Neural progenitor cell (in vitro differentiated cells): ENCODE results near the gene TEKTIP1. TPM values are rescaled to one million over a fixed set of nuclear protein-coding genes. Genes with fewer than 3 reads are reported as not detected.

ENCODE experiments used
- DNase-seq: peaks from one replicate; pipeline ENCODE4 v3.0.0-alpha.2; 2016; ENCODE audit warnings: low spot score
- H2AFZ ChIP-seq: fragments of 200-600 bp; sonication (generic); replicated peaks from 2 replicates; pipeline ENCODE4 v1.6.1; 2016; ENCODE audit warnings: antibody characterized with exemption
- H3F3A ChIP-seq: fragments of 200-600 bp; sonication (generic); 2 replicates; pipeline ENCODE4 v1.6.1; 2016; ENCODE audit warnings: antibody characterized with exemption, low read depth
- H3K27ac ChIP-seq: fragments of 200-600 bp; sonication (generic); 2 replicates; pipeline ENCODE4 v1.5.1; 2016; ENCODE audit warnings: mild to moderate bottlenecking
- H3K27me3 ChIP-seq: fragments of 200-600 bp; sonication (generic); 2 replicates; pipeline ENCODE4 v1.6.1; 2016; ENCODE audit warnings: mild to moderate bottlenecking, moderate library complexity
- H3K36me3 ChIP-seq: fragments of 200-600 bp; sonication (generic); 2 replicates; pipeline ENCODE4 v1.5.1; 2016
- H3K4me1 ChIP-seq: fragments of 200-600 bp; sonication (generic); 2 replicates; pipeline ENCODE4 v1.6.1; 2016; ENCODE audit warnings: mixed run types
- H3K4me2 ChIP-seq: fragments of 200-600 bp; sonication (generic); 2 replicates; pipeline ENCODE4 v1.6.1; 2016
- H3K4me3 ChIP-seq: fragments of 200-600 bp; sonication (generic); 2 replicates; pipeline ENCODE4 v1.5.1; 2016
- H3K79me2 ChIP-seq: fragments of 200-600 bp; sonication (generic); 2 replicates; pipeline ENCODE4 v1.6.1; 2016; ENCODE audit warnings: low read depth
- H3K9ac ChIP-seq: fragments of 200-600 bp; sonication (generic); 2 replicates; pipeline ENCODE4 v1.6.1; 2016
- H3K9me3 ChIP-seq: fragments of 200-600 bp; sonication (generic); 2 replicates; pipeline ENCODE4 v1.5.1; 2016; ENCODE audit warnings: low read depth
- H4K20me1 ChIP-seq: fragments of 200-600 bp; sonication (generic); 2 replicates; pipeline ENCODE4 v1.6.1; 2016; ENCODE audit warnings: low read depth
- H3K27ac Mint-ChIP-seq: 3 replicates; pipeline ENCODE4 v1.8.0; 2021; ENCODE audit warnings: mixed read lengths
- H3K27me3 Mint-ChIP-seq: 2 replicates; pipeline ENCODE4 v1.8.0; 2022; ENCODE audit warnings: low read depth, mild to moderate bottlenecking, inconsistent platforms, moderate library complexity, mixed read lengths; ENCODE audit not compliant: insufficient read depth
- H3K36me3 Mint-ChIP-seq: 3 replicates; pipeline ENCODE4 v1.8.0; 2021; ENCODE audit warnings: mixed read lengths
- H3K4me1 Mint-ChIP-seq: 3 replicates; pipeline ENCODE4 v1.8.0; 2021; ENCODE audit warnings: mixed read lengths
- H3K4me3 Mint-ChIP-seq: 3 replicates; pipeline ENCODE4 v1.8.0; 2021; ENCODE audit warnings: mild to moderate bottlenecking, moderate library complexity, mixed read lengths
- H3K9me3 Mint-ChIP-seq: 3 replicates; pipeline ENCODE4 v1.8.0; 2020; ENCODE audit warnings: mixed read lengths
- EZH2 ChIP-seq: fragments of 200-600 bp; sonication (generic); IDR thresholded peaks from 2 replicates; pipeline ENCODE4 v1.6.1; 2017; ENCODE audit warnings: antibody characterized with exemption, mild to moderate bottlenecking, moderate library complexity
- EZH2phosphoT487 ChIP-seq: fragments of 200-600 bp; sonication (generic); IDR thresholded peaks from 2 replicates; pipeline ENCODE4 v1.6.1; 2017; ENCODE audit warnings: antibody characterized with exemption
- total RNA-seq: library from RNA; depleted of rRNA; stranded (reverse); fragments of >200 nt; gene quantifications from 2 replicates; pipeline ENCODE4 v1.2.3, GENCODE V29; 2015; ENCODE audit warnings: low replicate concordance
- TF ChIP-seq, protein P1 (sequence below): fragments of 200-600 bp; sonication (generic); IDR thresholded peaks from 2 replicates; pipeline ENCODE4 v1.5.1; 2017; ENCODE audit warnings: antibody characterized with exemption, mild to moderate bottlenecking

TEKTIP1 gene
- total RNA-seq, 1 donor from 2014 or later, result not detected

DNA sequence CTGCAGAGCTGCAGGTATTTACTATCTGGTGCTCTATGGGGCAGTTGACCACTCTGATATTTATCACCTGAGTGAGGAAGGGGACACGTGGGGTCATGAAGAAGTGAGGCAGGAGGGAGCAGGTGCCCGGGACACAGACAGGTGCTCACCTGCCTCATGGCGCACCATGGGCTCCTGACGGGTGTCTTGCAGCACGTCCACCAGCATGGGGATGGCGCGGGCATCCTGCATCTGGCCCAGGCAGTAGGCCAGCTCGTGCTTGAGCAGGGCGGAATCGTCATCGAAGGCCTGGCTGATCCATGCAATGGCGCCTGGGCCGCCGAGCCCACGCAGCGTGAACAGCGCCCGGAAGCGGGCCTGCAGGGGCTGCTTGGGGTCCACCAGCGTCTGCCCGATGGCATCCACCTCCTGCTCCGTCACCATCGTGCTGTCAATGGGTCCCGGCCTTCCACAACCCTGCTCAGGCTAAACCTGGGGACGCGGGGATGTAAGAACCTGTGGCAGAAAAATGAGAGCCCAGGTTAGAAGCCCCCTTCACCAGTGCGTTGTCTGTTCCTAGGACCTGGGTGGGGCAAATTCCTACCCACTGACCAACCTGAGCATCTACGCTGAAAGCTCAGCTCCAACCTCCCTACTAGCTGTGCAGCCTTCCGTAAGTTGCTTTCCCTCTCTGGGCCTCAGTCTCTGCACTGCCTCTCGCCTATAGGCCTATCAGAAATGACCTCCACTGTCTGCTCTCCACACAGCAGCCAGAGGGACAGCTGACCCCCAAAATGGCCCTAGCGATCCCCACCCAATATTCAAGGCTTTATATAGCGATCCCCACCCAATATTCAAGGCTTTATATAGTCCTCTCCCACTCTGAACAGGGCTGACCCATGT, 42.3 kb upstream of the TEKTIP1 start:
- no peaks in the 10 kb centered on the region for H3K9me3 ChIP-seq
- peaks cover 27% of the 10 kb centered on the region for H3K79me2 ChIP-seq
- Mint-ChIP-seq H3K9me3 (no peaks in the 10 kb centered on the region), H3K36me3 (peaks cover 14% of the 10 kb centered on the region), H3K27ac (no peak overlapping the region), H3K4me3 (no peak overlapping the region), H3K27me3 (no peaks in the 10 kb centered on the region), H3K4me1 (peaks cover 13% of the 10 kb centered on the region)
- H3K27me3 ChIP-seq, result no peaks in the 10 kb centered on the region
- H3K27ac ChIP-seq, result no peak overlapping the region
- H3F3A ChIP-seq, result no peaks in the 10 kb centered on the region
- H2AFZ ChIP-seq, result no peak overlapping the region
- TF ChIP-seq EZH2phosphoT487 (no peak), EZH2 (no peak)
- TF ChIP-seq, protein P1, sequence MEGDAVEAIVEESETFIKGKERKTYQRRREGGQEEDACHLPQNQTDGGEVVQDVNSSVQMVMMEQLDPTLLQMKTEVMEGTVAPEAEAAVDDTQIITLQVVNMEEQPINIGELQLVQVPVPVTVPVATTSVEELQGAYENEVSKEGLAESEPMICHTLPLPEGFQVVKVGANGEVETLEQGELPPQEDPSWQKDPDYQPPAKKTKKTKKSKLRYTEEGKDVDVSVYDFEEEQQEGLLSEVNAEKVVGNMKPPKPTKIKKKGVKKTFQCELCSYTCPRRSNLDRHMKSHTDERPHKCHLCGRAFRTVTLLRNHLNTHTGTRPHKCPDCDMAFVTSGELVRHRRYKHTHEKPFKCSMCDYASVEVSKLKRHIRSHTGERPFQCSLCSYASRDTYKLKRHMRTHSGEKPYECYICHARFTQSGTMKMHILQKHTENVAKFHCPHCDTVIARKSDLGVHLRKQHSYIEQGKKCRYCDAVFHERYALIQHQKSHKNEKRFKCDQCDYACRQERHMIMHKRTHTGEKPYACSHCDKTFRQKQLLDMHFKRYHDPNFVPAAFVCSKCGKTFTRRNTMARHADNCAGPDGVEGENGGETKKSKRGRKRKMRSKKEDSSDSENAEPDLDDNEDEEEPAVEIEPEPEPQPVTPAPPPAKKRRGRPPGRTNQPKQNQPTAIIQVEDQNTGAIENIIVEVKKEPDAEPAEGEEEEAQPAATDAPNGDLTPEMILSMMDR, result no peak
- no peak for DNase-seq
- H3K9ac ChIP-seq, result no peak overlapping the region
- H3K36me3 ChIP-seq, result no peaks in the 10 kb centered on the region
- no peak overlapping the region for H3K4me2 ChIP-seq
- no peaks in the 10 kb centered on the region for H4K20me1 ChIP-seq
- no peak overlapping the region for H3K4me3 ChIP-seq
- H3K4me1 ChIP-seq, result peaks cover 6% of the 10 kb centered on the region

- Histone ChIP-seq H3K9me3 (no peaks in the 10 kb centered on the region), H3K79me2 (peaks cover 27% of the 10 kb centered on the region), H3K27ac (no peak overlapping the region), H3K27me3 (no peaks in the 10 kb centered on the region), H4K20me1 (no peaks in the 10 kb centered on the region), H3K9ac (no peak overlapping the region), H3K36me3 (no peaks in the 10 kb centered on the region), H3K4me1 (peaks cover 6% of the 10 kb centered on the region), H3F3A (no peaks in the 10 kb centered on the region), H3K4me3 (no peak overlapping the region), H2AFZ (no peak overlapping the region), H3K4me2 (no peak overlapping the region)
- H3K27ac Mint-ChIP-seq, result no peak overlapping the region
- peaks cover 13% of the 10 kb centered on the region for H3K4me1 Mint-ChIP-seq
- TF ChIP-seq EZH2phosphoT487, result no peak
- no peak for TF ChIP-seq EZH2
- TF ChIP-seq, protein P1, result no peak
- H3K27me3 Mint-ChIP-seq, result no peaks in the 10 kb centered on the region
- DNase-seq, result no peak
- H3K9me3 Mint-ChIP-seq, result no peaks in the 10 kb centered on the region
- peaks cover 12% of the 10 kb centered on the region for H3K36me3 Mint-ChIP-seq
- no peak overlapping the region for H3K4me3 Mint-ChIP-seq
Measured at GRCh38 chr19:3497757-3498520, 41.0 kb upstream of the TEKTIP1 start.

- Histone ChIP-seq H4K20me1 (no peaks in the 10 kb centered on the region), H3K9ac (peak overlapping the region; percentile 98), H3K36me3 (no peaks in the 10 kb centered on the region), H3K27me3 (no peaks in the 10 kb centered on the region), H3K79me2 (peaks cover 27% of the 10 kb centered on the region), H3K9me3 (no peaks in the 10 kb centered on the region), H3K4me2 (peak overlapping the region; percentile 85), H3K4me1 (peaks cover 9% of the 10 kb centered on the region), H3K27ac (peak overlapping the region; percentile 98), H3F3A (peaks cover 3% of the 10 kb centered on the region), H3K4me3 (peak overlapping the region; percentile 83), H2AFZ (peak overlapping the region; percentile 99)
- peaks cover 8% of the 10 kb centered on the region for H3K36me3 Mint-ChIP-seq
- no peak for DNase-seq
- H3K4me3 Mint-ChIP-seq, result peak overlapping the region; percentile 93
- TF ChIP-seq, protein P1, result no peak
- TF ChIP-seq EZH2phosphoT487, result no peak
- no peak for TF ChIP-seq EZH2
- H3K27ac Mint-ChIP-seq, result peak overlapping the region; percentile 92
- no peaks in the 10 kb centered on the region for H3K9me3 Mint-ChIP-seq
- peaks cover 21% of the 10 kb centered on the region for H3K4me1 Mint-ChIP-seq
- peaks cover 2% of the 10 kb centered on the region for H3K27me3 Mint-ChIP-seq
Measured at GRCh38 chr19:3499738-3500428, 39.1 kb upstream of the TEKTIP1 start.
